Mesendoderm (in vitro differentiated cells): ENCODE measurements around the gene EPAS1.
"Not testable (repeated sequence)": the region's sequence is repeated elsewhere in the genome, so short reads cannot be mapped to it uniquely, and the experiment has no call there.

Experiments used
- DNase-seq: peaks from one replicate; pipeline ENCODE4 v3.0.0; 2013
- H2AK5ac ChIP-seq: 2 replicates; pipeline ENCODE4 v1.6.1; 2013; ENCODE audit warnings: low read length, inconsistent platforms
- H2BK120ac ChIP-seq: 2 replicates; pipeline ENCODE4 v1.6.1; 2013; ENCODE audit warnings: low read depth, mild to moderate bottlenecking, low read length, moderate library complexity, mixed read lengths
- H2BK15ac ChIP-seq: replicated peaks from 2 replicates; pipeline ENCODE4 v1.6.1; 2013; ENCODE audit warnings: low read depth, mild to moderate bottlenecking, moderate library complexity
- H2BK5ac ChIP-seq: 2 replicates; pipeline ENCODE4 v1.6.1; 2013; ENCODE audit warnings: low read length, inconsistent platforms
- H3K18ac ChIP-seq: 2 replicates; pipeline ENCODE4 v1.6.1; 2013; ENCODE audit warnings: mild to moderate bottlenecking, low read length, mixed read lengths
- H3K23ac ChIP-seq: one replicate; pipeline ENCODE4 v1.6.1; 2013; ENCODE audit warnings: low read length
- H3K27ac ChIP-seq: 2 replicates; pipeline ENCODE4 v1.5.1; 2013; ENCODE audit warnings: low read depth, mild to moderate bottlenecking, inconsistent platforms, low read length, moderate library complexity
- H3K27me3 ChIP-seq: 2 replicates; pipeline ENCODE4 v1.6.1; 2013; ENCODE audit warnings: low read length, control low read depth, mild to moderate bottlenecking, inconsistent platforms; ENCODE audit not compliant: insufficient read depth, poor library complexity
- H3K36me3 ChIP-seq: 2 replicates; pipeline ENCODE4 v1.6.1; 2013; ENCODE audit warnings: low read length, inconsistent platforms; ENCODE audit not compliant: control insufficient read depth, insufficient read depth
- H3K4ac ChIP-seq: one replicate; pipeline ENCODE4 v1.6.1; 2013; ENCODE audit warnings: low read depth, mild to moderate bottlenecking, low read length, moderate library complexity
- H3K4me1 ChIP-seq: 2 replicates; pipeline ENCODE4 v1.6.1; 2013; ENCODE audit warnings: low read depth, low read length, inconsistent platforms; ENCODE audit not compliant: control insufficient read depth
- H3K4me2 ChIP-seq: 2 replicates; pipeline ENCODE4 v1.6.1; 2013; ENCODE audit warnings: low read length
- H3K4me3 ChIP-seq: 2 replicates; pipeline ENCODE4 v1.5.1; 2013; ENCODE audit warnings: mild to moderate bottlenecking, low read length
- H3K56ac ChIP-seq: one replicate; pipeline ENCODE4 v1.6.1; 2013; ENCODE audit warnings: low read length
- H3K79me1 ChIP-seq: 2 replicates; pipeline ENCODE4 v1.6.1; 2013; ENCODE audit warnings: low read length, inconsistent platforms
- H3K79me2 ChIP-seq: 2 replicates; pipeline ENCODE4 v1.6.1; 2013; ENCODE audit warnings: mild to moderate bottlenecking, low read length; ENCODE audit not compliant: control insufficient read depth, insufficient read depth
- H3K9ac ChIP-seq: 2 replicates; pipeline ENCODE4 v1.6.1; 2013; ENCODE audit warnings: low read length, inconsistent platforms
- H4K5ac ChIP-seq: one replicate; pipeline ENCODE4 v1.6.1; 2013; ENCODE audit warnings: low read length
- H4K8ac ChIP-seq: one replicate; pipeline ENCODE4 v1.6.1; 2013; ENCODE audit warnings: low read depth, mild to moderate bottlenecking, control low read depth, low read length, moderate library complexity
- WGBS: extraction: QIAGEN DNeasy Blood & Tissue Kit; methylation state at CpG from one replicate; pipeline ENCODE4 v1.1.7; 2013; ENCODE audit warnings: low lambda C conversion rate, missing lambda C conversion rate; ENCODE audit not compliant: insufficient coverage; ENCODE audit errors: extremely low coverage; 5-methylcytosine and 5-hydroxymethylcytosine counted together

EPAS1 gene

DNA sequence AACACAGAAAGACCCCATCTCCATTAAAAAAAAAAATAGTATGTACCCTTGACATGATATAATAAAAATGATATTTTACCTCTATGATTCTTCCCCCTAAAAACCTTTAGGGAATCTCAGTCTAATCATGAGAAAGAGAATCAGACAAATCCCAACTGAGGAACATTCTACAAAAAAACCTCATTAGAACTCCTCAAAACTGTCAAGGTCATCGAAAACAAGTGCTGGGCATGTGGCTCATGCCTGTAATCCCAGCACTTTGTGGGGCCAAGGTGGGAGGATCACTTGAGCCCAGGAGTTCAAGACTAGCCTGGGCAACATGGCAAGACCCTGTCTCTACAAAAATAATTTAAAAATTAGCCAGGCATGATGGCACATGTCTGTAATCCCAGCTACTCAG is 98.5 kb downstream of the EPAS1 start:
- not testable (repeated sequence) for H3K4me2 ChIP-seq, H3K4ac ChIP-seq, H3K4me1 ChIP-seq, H3K18ac ChIP-seq, H2BK15ac ChIP-seq, H3K27me3 ChIP-seq, H3K36me3 ChIP-seq, H2AK5ac ChIP-seq, H3K79me2 ChIP-seq, H4K5ac ChIP-seq, H3K79me1 ChIP-seq, H3K23ac ChIP-seq, H4K8ac ChIP-seq, H3K4me3 ChIP-seq, H3K27ac ChIP-seq, DNase-seq, H2BK120ac ChIP-seq, H3K9ac ChIP-seq, H3K56ac ChIP-seq, H2BK5ac ChIP-seq
- no CpG with 5 or more reads among the region's 1 CpG for WGBS

DNA sequence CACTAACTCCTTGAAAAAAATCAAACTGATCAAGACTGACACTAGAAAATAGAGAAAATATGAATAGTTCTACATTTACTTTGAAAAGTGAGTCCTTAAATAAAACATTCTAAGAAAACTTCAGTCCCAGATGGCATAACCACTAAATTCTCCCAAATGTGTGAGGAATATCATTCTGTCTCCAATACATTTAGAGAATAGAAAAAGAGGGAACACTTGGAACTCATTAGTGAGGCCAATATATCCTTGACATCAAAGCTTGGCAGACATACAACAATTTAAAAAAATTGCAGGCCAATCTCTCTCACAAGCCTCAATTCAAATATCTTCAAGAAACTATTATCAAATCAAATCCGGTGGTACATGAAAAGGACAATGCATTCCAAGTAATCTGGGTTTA is 102.8 kb downstream of the EPAS1 start:
- H3K23ac ChIP-seq = no peak overlapping the region
- no peaks in the 10 kb centered on the region for H3K79me2 ChIP-seq
- H3K36me3 ChIP-seq = no peaks in the 10 kb centered on the region
- H3K4ac ChIP-seq = no peak overlapping the region
- H3K18ac ChIP-seq = no peak overlapping the region
- DNase-seq = no peak
- H2BK5ac ChIP-seq = no peak overlapping the region
- H3K27ac ChIP-seq = no peak overlapping the region
- H3K27me3 ChIP-seq = no peaks in the 10 kb centered on the region
- no peak overlapping the region for H2BK15ac ChIP-seq
- H3K79me1 ChIP-seq = no peaks in the 10 kb centered on the region
- no peak overlapping the region for H3K56ac ChIP-seq
- H2BK120ac ChIP-seq = no peak overlapping the region
- H4K5ac ChIP-seq = no peak overlapping the region
- H3K4me2 ChIP-seq = no peak overlapping the region
- no peak overlapping the region for H2AK5ac ChIP-seq
- H4K8ac ChIP-seq = no peak overlapping the region
- WGBS = no CpG with 5 or more reads among the region's 1 CpG
- no peaks in the 10 kb centered on the region for H3K4me1 ChIP-seq
- H3K4me3 ChIP-seq = no peak overlapping the region
- H3K9ac ChIP-seq = no peak overlapping the region

DNA sequence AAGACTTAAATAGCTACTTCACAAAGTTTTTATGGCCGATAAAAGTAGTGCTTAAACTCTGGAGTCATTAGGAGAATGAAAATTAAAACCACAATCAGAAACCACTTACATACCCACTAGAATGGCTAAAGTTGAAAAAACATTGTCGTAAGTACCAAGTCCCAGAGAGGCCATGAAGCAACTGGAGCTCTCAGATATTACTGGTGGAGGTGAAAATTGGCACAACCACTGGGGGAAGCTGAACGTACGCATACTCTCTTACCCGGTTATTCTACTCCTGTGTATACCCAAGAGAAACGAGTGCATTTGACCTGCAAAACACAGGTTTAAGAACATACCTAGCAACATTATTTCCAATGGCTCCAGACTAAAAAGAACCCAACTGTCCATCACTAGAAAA is 105.7 kb downstream of the EPAS1 start:
- H3K27me3 ChIP-seq = no peaks in the 10 kb centered on the region
- H4K8ac ChIP-seq = no peak overlapping the region
- WGBS = no CpG with 5 or more reads among the region's 6 CpGs
- H2BK15ac ChIP-seq = no peak overlapping the region
- H3K79me1 ChIP-seq = no peaks in the 10 kb centered on the region
- no peak for DNase-seq
- H3K4me3 ChIP-seq = no peak overlapping the region
- no peaks in the 10 kb centered on the region for H3K36me3 ChIP-seq
- no peak overlapping the region for H2BK120ac ChIP-seq
- H3K79me2 ChIP-seq = no peaks in the 10 kb centered on the region
- H3K4ac ChIP-seq = no peak overlapping the region
- H3K18ac ChIP-seq = no peak overlapping the region
- H2BK5ac ChIP-seq = no peak overlapping the region
- H2AK5ac ChIP-seq = no peak overlapping the region
- no peak overlapping the region for H3K27ac ChIP-seq
- no peak overlapping the region for H3K23ac ChIP-seq
- no peak overlapping the region for H3K4me2 ChIP-seq
- H3K4me1 ChIP-seq = no peaks in the 10 kb centered on the region
- no peak overlapping the region for H3K56ac ChIP-seq
- H4K5ac ChIP-seq = no peak overlapping the region
- no peak overlapping the region for H3K9ac ChIP-seq

- no peak overlapping the region for H3K4me2 ChIP-seq
- H3K56ac ChIP-seq = no peak overlapping the region
- no peak overlapping the region for H2BK5ac ChIP-seq
- no peak overlapping the region for H3K23ac ChIP-seq
- no peak overlapping the region for H4K8ac ChIP-seq
- no peak overlapping the region for H3K27ac ChIP-seq
- no peaks in the 10 kb centered on the region for H3K79me1 ChIP-seq
- H3K9ac ChIP-seq = no peak overlapping the region
- no peak overlapping the region for H3K4me3 ChIP-seq
- no peaks in the 10 kb centered on the region for H3K27me3 ChIP-seq
- H3K79me2 ChIP-seq = no peaks in the 10 kb centered on the region
- H2BK15ac ChIP-seq = no peak overlapping the region
- no peak overlapping the region for H2BK120ac ChIP-seq
- H4K5ac ChIP-seq = no peak overlapping the region
- H3K36me3 ChIP-seq = no peaks in the 10 kb centered on the region
- no peaks in the 10 kb centered on the region for H3K4me1 ChIP-seq
- H2AK5ac ChIP-seq = no peak overlapping the region
- no CpG with 5 or more reads among the region's 8 CpGs for WGBS
- DNase-seq = no peak
- no peak overlapping the region for H3K4ac ChIP-seq
- no peak overlapping the region for H3K18ac ChIP-seq
Measured at GRCh38 chr2:46404181-46404759, 107.1 kb downstream of the EPAS1 start.

GRCh38 chr2:46407852-46408455 is 110.7 kb downstream of the EPAS1 start:
- H3K9ac ChIP-seq = no peak overlapping the region
- H4K8ac ChIP-seq = no peak overlapping the region
- H2AK5ac ChIP-seq = no peak overlapping the region
- H3K23ac ChIP-seq = no peak overlapping the region
- H3K4me1 ChIP-seq = no peaks in the 10 kb centered on the region
- H3K79me1 ChIP-seq = no peaks in the 10 kb centered on the region
- DNase-seq = no peak
- H2BK120ac ChIP-seq = no peak overlapping the region
- no peak overlapping the region for H3K4me3 ChIP-seq
- no peak overlapping the region for H3K18ac ChIP-seq
- no peak overlapping the region for H3K4ac ChIP-seq
- no CpG with 5 or more reads among the region's 14 CpGs for WGBS
- H4K5ac ChIP-seq = no peak overlapping the region
- H3K79me2 ChIP-seq = no peaks in the 10 kb centered on the region
- no peaks in the 10 kb centered on the region for H3K36me3 ChIP-seq
- no peaks in the 10 kb centered on the region for H3K27me3 ChIP-seq
- H3K27ac ChIP-seq = no peak overlapping the region
- no peak overlapping the region for H2BK15ac ChIP-seq
- H3K4me2 ChIP-seq = no peak overlapping the region
- no peak overlapping the region for H3K56ac ChIP-seq
- H2BK5ac ChIP-seq = no peak overlapping the region

DNA sequence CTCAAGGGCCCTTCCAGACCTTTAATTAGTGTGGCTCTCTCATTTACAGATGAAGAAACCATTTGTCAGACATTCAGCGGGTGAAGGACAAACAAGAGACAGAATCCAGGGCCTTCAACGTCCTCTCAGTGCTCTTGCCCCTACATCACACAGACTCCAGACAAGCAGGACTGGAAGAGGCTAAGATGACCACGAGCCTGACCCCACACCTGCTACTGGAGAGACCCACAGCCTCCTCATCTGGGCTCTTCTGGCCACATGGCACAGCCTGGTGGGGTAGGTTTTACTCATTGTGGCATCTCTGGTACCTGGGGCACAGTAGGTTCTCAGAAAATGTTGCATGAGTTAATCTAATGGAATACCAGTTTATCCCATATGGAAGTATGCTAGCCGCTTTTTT is 112.5 kb downstream of the EPAS1 start:
- Histone ChIP-seq H3K9ac (no peak overlapping the region), H2BK5ac (no peak overlapping the region), H3K79me1 (no peaks in the 10 kb centered on the region), H3K23ac (no peak overlapping the region), H4K5ac (no peak overlapping the region), H3K4me2 (no peak overlapping the region), H3K27me3 (no peaks in the 10 kb centered on the region), H3K18ac (no peak overlapping the region), H3K4me1 (no peaks in the 10 kb centered on the region), H4K8ac (no peak overlapping the region), H3K4ac (no peak overlapping the region), H3K27ac (no peak overlapping the region), H2AK5ac (no peak overlapping the region), H3K4me3 (no peak overlapping the region), H3K36me3 (no peaks in the 10 kb centered on the region), H3K56ac (no peak overlapping the region), H3K79me2 (no peaks in the 10 kb centered on the region), H2BK15ac (no peak overlapping the region), H2BK120ac (no peak overlapping the region)
- WGBS = no CpG with 5 or more reads among the region's 4 CpGs
- no peak for DNase-seq
